ENCODE results near the gene BANF1.
A peak's percentile ranks its signal among the peaks of the same experiment; 100 is the strongest.

BANF1 gene, protein sequence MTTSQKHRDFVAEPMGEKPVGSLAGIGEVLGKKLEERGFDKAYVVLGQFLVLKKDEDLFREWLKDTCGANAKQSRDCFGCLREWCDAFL

DNA sequence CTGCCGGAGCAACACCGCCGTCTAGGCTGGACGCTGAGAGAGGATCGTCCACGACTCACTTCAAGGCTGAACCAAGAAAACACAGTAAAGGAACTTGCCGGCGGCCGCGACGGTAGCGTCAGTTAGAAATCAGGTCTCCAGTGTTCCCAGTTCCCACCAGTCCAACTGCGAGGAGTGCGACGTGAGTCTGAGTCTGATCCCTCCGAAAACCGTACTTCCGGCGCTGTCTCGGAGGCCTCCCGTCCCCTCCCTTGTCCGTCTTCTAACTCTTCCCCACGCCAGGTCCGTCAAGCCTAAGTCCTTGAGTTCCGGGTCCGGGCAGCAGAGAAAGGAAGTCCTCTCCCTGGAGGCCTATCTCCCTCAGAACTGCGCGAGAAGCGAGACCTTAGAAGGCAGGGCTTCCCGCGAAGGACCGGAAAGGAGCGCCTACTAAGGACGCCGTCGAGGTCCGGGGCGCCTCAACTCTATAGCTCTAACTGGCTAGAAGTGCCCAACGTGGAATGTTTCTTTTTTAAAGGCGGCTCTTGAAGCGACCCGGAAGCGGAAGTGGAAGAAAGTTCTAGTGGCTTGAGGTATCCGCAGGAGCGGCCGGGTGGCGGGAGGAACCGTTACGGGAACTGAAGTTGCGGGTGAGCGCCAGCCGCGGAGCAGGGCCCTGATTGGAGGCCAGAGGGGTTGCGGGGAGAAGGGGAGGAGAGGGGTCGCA, at the start of gene BANF1, which contains the start of gene EIF1AD:
Gene BANF1 (plus strand): TSS at position 562 of the 706 bp plus-strand sequence. CDS start 748 bp downstream, outside the sequence.
Gene EIF1AD (minus strand): TSS at position 216 of the 706 bp plus-strand sequence. CDS start 1,768 bp downstream, outside the sequence.
- Histone ChIP-seq H3K36me3 (replicated peaks; ENCODE audit: low read depth, low read length) (peaks cover 52% of the 10 kb centered on the region), H3K27me3 (ENCODE audit: low read depth, low read length) (no peaks in the 10 kb centered on the region), H3K4me2 (ENCODE audit: low read length) (peak within 1 kb of the TSS; percentile 84), H3K79me2 (ENCODE audit: low read length) (peaks cover 47% of the 10 kb centered on the region), H3K4me3 (ENCODE audit: low read length) (peak within 1 kb of the TSS; percentile 92), H3K9me3 (ENCODE audit: insufficient read depth, low read length) (no peaks in the 10 kb centered on the region), H3K9ac (ENCODE audit: low read length) (peak within 1 kb of the TSS; percentile 89), H3K27ac (ENCODE audit: low read length) (peak within 1 kb of the TSS; percentile 86), H3K4me1 (ENCODE audit: low read length) (peaks cover 9% of the 10 kb centered on the region), H4K20me1 (ENCODE audit: insufficient read depth, low read length) (no peaks in the 10 kb centered on the region), H2AFZ (ENCODE audit: low read depth, low read length) (peak within 1 kb of the TSS; percentile 71)
- TF ChIP-seq, protein P1, sequence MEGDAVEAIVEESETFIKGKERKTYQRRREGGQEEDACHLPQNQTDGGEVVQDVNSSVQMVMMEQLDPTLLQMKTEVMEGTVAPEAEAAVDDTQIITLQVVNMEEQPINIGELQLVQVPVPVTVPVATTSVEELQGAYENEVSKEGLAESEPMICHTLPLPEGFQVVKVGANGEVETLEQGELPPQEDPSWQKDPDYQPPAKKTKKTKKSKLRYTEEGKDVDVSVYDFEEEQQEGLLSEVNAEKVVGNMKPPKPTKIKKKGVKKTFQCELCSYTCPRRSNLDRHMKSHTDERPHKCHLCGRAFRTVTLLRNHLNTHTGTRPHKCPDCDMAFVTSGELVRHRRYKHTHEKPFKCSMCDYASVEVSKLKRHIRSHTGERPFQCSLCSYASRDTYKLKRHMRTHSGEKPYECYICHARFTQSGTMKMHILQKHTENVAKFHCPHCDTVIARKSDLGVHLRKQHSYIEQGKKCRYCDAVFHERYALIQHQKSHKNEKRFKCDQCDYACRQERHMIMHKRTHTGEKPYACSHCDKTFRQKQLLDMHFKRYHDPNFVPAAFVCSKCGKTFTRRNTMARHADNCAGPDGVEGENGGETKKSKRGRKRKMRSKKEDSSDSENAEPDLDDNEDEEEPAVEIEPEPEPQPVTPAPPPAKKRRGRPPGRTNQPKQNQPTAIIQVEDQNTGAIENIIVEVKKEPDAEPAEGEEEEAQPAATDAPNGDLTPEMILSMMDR (IDR thresholded peaks at IDR 0.05; ENCODE audit: low read depth, low read length): no peak
- no peak for TF ChIP-seq EZH2phosphoT487 (IDR thresholded peaks at IDR 0.05; ENCODE audit: low read depth)

DNA sequence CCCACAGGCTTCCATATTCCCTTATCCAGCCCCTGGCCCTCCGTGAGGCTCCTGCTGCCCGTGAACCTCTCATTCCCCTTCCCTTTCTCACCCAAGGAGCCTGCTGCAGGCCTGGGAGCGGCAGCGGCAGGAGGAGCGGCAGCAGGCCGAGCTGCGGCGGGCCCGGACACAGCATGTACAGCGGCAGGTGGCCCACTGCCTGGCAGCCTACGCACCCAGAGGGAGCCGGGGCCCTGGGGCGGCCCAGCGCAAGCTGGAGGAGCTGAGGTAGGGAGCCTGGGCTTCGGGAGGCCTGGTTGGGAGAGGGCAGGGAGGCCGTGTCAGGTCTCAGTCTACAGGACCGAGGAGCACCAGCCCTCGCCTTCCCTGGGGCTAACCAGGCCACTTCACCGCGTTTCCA, 48.8 kb upstream of the BANF1 start:
- Histone ChIP-seq H3K79me2 (ENCODE audit: low read length) (no peaks in the 10 kb centered on the region), H3K27ac (ENCODE audit: low read length) (no peak overlapping the region), H3K4me1 (ENCODE audit: low read length) (peaks cover 11% of the 10 kb centered on the region), H3K27me3 (ENCODE audit: low read depth, low read length) (no peaks in the 10 kb centered on the region), H4K20me1 (ENCODE audit: insufficient read depth, low read length) (no peaks in the 10 kb centered on the region), H3K9me3 (ENCODE audit: insufficient read depth, low read length) (no peaks in the 10 kb centered on the region), H2AFZ (ENCODE audit: low read depth, low read length) (no peak overlapping the region), H3K4me2 (ENCODE audit: low read length) (no peak overlapping the region), H3K4me3 (ENCODE audit: low read length) (no peak overlapping the region), H3K9ac (ENCODE audit: low read length) (no peak overlapping the region), H3K36me3 (replicated peaks; ENCODE audit: low read depth, low read length) (no peaks in the 10 kb centered on the region)
- no peak for TF ChIP-seq EZH2phosphoT487 (IDR thresholded peaks at IDR 0.05; ENCODE audit: low read depth)
- TF ChIP-seq, protein P1 (IDR thresholded peaks at IDR 0.05; ENCODE audit: low read depth, low read length): no peak

DNA sequence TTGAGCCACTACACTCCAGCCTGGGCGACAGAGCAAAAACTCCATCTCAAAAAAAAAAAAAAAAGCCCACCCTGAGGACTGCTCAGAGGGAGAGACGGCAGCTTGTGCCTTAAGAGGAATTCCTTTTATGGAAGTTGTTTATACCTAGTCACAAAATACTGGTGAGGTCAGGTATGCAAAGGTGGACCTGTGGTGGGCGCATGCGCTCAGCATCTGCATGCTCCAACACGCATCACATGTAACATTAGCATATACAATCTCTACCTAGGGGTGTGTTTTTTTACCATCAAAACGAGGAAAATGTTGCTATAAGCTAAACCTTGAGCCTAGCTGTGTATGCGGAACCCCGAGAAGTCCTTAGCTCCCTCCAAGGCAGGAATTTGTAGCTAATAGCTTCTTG, 47.5 kb upstream of the BANF1 start:
- H3K4me3 ChIP-seq (ENCODE audit: low read length): no peak overlapping the region
- H3K36me3 ChIP-seq (replicated peaks; ENCODE audit: low read depth, low read length): no peaks in the 10 kb centered on the region
- no peak overlapping the region for H3K27ac ChIP-seq (ENCODE audit: low read length)
- H2AFZ ChIP-seq (ENCODE audit: low read depth, low read length): no peak overlapping the region
- H3K9ac ChIP-seq (ENCODE audit: low read length): no peak overlapping the region
- no peaks in the 10 kb centered on the region for H3K79me2 ChIP-seq (ENCODE audit: low read length)
- H4K20me1 ChIP-seq (ENCODE audit: insufficient read depth, low read length): no peaks in the 10 kb centered on the region
- H3K4me1 ChIP-seq (ENCODE audit: low read length): peaks cover 11% of the 10 kb centered on the region
- H3K9me3 ChIP-seq (ENCODE audit: insufficient read depth, low read length): no peaks in the 10 kb centered on the region
- H3K4me2 ChIP-seq (ENCODE audit: low read length): no peak overlapping the region
- H3K27me3 ChIP-seq (ENCODE audit: low read depth, low read length): no peaks in the 10 kb centered on the region
- no peak for TF ChIP-seq EZH2phosphoT487 (IDR thresholded peaks at IDR 0.05; ENCODE audit: low read depth)
- TF ChIP-seq, protein P1 (IDR thresholded peaks at IDR 0.05; ENCODE audit: low read depth, low read length): no peak

DNA sequence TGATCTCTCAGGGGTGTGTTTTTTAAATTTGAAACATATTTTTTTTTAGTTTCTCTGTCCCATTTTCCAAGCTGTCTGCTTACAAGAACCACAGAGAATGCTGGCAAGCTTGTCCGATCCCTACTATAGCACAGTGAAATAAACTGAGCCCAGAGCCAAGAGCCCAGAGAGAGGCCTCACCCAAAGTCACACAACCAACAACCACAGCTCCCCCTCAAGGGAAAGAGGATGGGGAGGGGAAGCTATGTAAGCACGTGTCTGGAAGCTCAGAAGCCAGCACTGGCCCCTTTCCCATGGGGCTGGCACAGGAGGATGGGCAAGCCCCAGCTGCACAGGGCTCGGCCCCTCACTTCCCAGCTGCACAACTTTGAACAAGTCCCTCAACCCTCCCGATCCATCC, 44.0 kb upstream of the BANF1 start:
- Histone ChIP-seq H3K79me2 (ENCODE audit: low read length) (peaks cover 18% of the 10 kb centered on the region), H3K27ac (ENCODE audit: low read length) (no peak overlapping the region), H3K36me3 (replicated peaks; ENCODE audit: low read depth, low read length) (no peaks in the 10 kb centered on the region), H3K27me3 (ENCODE audit: low read depth, low read length) (no peaks in the 10 kb centered on the region), H3K4me3 (ENCODE audit: low read length) (no peak overlapping the region), H3K4me2 (ENCODE audit: low read length) (no peak overlapping the region), H3K9ac (ENCODE audit: low read length) (no peak overlapping the region), H3K4me1 (ENCODE audit: low read length) (peaks cover 21% of the 10 kb centered on the region), H3K9me3 (ENCODE audit: insufficient read depth, low read length) (no peaks in the 10 kb centered on the region), H4K20me1 (ENCODE audit: insufficient read depth, low read length) (0 out of 2 replicates have a peak, but pooled peaks cover 7% of the 10 kb centered on the region), H2AFZ (ENCODE audit: low read depth, low read length) (no peak overlapping the region)
- TF ChIP-seq, protein P1 (IDR thresholded peaks at IDR 0.05; ENCODE audit: low read depth, low read length): no peak
- TF ChIP-seq EZH2phosphoT487 (IDR thresholded peaks at IDR 0.05; ENCODE audit: low read depth): no peak
